ENCODE results near the gene HAGHL. TPM values are rescaled to one million over a fixed set of nuclear protein-coding genes. Genes with fewer than 3 reads are reported as not detected.

The HAGHL gene
- total and polyA plus RNA-seq, 2 donors (not counting 3 experiments of a cell fraction or from before 2014, with no cell fraction given) = 6.3 to 6.8 TPM

- dilution Hi-C loops (cut with MboI; ENCODE audit: extremely low pct_ligation_motif_present, low sequenced_read_pairs) = no loop called here
- DNase-seq (ENCODE audit: low read depth, low spot score) = no peak
- Histone ChIP-seq H3K4me1 (ENCODE audit: control insufficient read depth, extremely low read depth, insufficient read depth, low read length) (no peaks in the 10 kb centered on the region), H2AFZ (ENCODE audit: low read depth, low read length) (no peak overlapping the region), H3K27me3 (ENCODE audit: control insufficient read depth in 2 of 2, insufficient read depth in 2 of 2, low read length in 2 of 2) (no peaks in the 10 kb centered on the region), H4K20me1 (replicated peaks; ENCODE audit: control insufficient read depth, extremely low read depth, insufficient read depth, low read length) (no peaks in the 10 kb centered on the region), H3K79me2 (ENCODE audit: control insufficient read depth, insufficient read depth, low read length) (no peaks in the 10 kb centered on the region), H3K4me2 (ENCODE audit: insufficient read depth, low read length) (no peak overlapping the region), H3K36me3 (ENCODE audit: control insufficient read depth in 2 of 2, extremely low read depth in 1 of 2, insufficient read depth in 2 of 2, low read length in 2 of 2) (no peaks in the 10 kb centered on the region), H3K9ac (replicated peaks; ENCODE audit: extremely low read depth, insufficient read depth, low read length) (no peak overlapping the region), H3K9me3 (replicated peaks; ENCODE audit: control insufficient read depth, insufficient read depth, low read length) (no peaks in the 10 kb centered on the region), H3K27ac (ENCODE audit: insufficient read depth, low read depth, low read length) (no peak overlapping the region), H3K4me3 (replicated peaks in 1 of 3; ENCODE audit: insufficient read depth in 1 of 3, low read depth in 1 of 3, low read length in 3 of 3) (no peak overlapping the region), H3K9me1 (replicated peaks; ENCODE audit: control insufficient read depth, extremely low read depth, insufficient read depth, low read length) (no peaks in the 10 kb centered on the region)
- intact Hi-C loops (cut with micrococcal nuclease) = no loop called here
- ChIA-PET CTCF (interaction anchor here (1.6 kb wide), 1 partner anchor 58 kb away, joined by 6 read pairs; no protein-coding TSS in a partner anchor), POLR2A (no interaction called here)
- no TSS peak for BruUV-seq (replicated peaks)
- TF ChIP-seq POLR2A (IDR thresholded peaks at IDR 0.05; ENCODE audit: low read depth, low read length) (no peak), GATA2 (IDR thresholded peaks at IDR 0.05; ENCODE audit: insufficient read depth, insufficient read length, low read depth, low read length) (no peak), MYC (IDR thresholded peaks at IDR 0.05; ENCODE audit: low read depth, low read length) (no peak), POLR2AphosphoS5 (IDR thresholded peaks at IDR 0.05; ENCODE audit: insufficient read depth, low read depth, low read length) (no peak), FOS (IDR thresholded peaks at IDR 0.05; ENCODE audit: borderline replicate concordance, insufficient read depth, low read length) (no peak), JUN (IDR thresholded peaks at IDR 0.05; ENCODE audit: borderline replicate concordance, insufficient read depth, insufficient read length, low read depth) (no peak), EZH2 (IDR thresholded peaks at IDR 0.05; ENCODE audit: borderline replicate concordance, low read depth, low read length, severe bottlenecking) (no peak)
- TF ChIP-seq, protein P1, sequence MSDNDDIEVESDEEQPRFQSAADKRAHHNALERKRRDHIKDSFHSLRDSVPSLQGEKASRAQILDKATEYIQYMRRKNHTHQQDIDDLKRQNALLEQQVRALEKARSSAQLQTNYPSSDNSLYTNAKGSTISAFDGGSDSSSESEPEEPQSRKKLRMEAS (IDR thresholded peaks at IDR 0.05; ENCODE audit: insufficient read depth, insufficient read length) = no peak
- TF ChIP-seq, protein P2, sequence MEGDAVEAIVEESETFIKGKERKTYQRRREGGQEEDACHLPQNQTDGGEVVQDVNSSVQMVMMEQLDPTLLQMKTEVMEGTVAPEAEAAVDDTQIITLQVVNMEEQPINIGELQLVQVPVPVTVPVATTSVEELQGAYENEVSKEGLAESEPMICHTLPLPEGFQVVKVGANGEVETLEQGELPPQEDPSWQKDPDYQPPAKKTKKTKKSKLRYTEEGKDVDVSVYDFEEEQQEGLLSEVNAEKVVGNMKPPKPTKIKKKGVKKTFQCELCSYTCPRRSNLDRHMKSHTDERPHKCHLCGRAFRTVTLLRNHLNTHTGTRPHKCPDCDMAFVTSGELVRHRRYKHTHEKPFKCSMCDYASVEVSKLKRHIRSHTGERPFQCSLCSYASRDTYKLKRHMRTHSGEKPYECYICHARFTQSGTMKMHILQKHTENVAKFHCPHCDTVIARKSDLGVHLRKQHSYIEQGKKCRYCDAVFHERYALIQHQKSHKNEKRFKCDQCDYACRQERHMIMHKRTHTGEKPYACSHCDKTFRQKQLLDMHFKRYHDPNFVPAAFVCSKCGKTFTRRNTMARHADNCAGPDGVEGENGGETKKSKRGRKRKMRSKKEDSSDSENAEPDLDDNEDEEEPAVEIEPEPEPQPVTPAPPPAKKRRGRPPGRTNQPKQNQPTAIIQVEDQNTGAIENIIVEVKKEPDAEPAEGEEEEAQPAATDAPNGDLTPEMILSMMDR (IDR thresholded peaks at IDR 0.05; ENCODE audit: extremely low read depth in 1 of 2, insufficient read depth in 1 of 2, low read depth in 1 of 2, low read length in 2 of 2) = no peak
- FAIRE-seq = no peak
Observed at GRCh38 chr16:769934-770333, 43.0 kb downstream of the HAGHL start.
